Measurements from ENCODE around the gene GABRR3. TPM values are rescaled to one million over a fixed set of nuclear protein-coding genes. Genes with fewer than 3 reads are reported as not detected.

Gene GABRR3
- total RNA-seq, 4 donors from 2014 or later: not detected

DNA sequence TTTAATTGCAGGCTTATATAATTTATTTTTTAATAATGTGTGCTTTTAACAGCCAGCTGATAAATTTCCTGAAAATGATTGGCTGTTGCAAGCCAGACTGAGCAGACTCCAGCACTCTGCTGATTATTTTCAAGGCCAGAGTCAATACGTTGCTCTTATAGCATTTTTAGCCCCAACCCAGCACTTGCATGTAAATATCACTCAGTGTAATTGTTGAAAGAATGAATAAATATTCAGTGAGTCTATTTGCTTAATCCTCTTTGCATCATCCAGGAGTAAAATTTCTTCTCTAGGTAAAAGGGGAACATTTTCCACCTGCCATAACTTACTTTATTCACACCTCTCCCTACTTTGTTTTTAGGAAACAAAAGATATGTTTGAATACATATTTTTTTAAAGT lies 2.9 kb downstream of the GABRR3 start:
- DNase-seq: no peak
- intact Hi-C loops (cut with DNase I): no loop called here
- peaks cover 0 to 30% (median 2%) of the 10 kb centered on the region in 4 donors for H3K27me3 ChIP-seq
- TF ChIP-seq POLR2A (IDR thresholded peaks at IDR 0.05): no peak
- TF ChIP-seq, protein P1, sequence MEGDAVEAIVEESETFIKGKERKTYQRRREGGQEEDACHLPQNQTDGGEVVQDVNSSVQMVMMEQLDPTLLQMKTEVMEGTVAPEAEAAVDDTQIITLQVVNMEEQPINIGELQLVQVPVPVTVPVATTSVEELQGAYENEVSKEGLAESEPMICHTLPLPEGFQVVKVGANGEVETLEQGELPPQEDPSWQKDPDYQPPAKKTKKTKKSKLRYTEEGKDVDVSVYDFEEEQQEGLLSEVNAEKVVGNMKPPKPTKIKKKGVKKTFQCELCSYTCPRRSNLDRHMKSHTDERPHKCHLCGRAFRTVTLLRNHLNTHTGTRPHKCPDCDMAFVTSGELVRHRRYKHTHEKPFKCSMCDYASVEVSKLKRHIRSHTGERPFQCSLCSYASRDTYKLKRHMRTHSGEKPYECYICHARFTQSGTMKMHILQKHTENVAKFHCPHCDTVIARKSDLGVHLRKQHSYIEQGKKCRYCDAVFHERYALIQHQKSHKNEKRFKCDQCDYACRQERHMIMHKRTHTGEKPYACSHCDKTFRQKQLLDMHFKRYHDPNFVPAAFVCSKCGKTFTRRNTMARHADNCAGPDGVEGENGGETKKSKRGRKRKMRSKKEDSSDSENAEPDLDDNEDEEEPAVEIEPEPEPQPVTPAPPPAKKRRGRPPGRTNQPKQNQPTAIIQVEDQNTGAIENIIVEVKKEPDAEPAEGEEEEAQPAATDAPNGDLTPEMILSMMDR (IDR thresholded peaks at IDR 0.05): no peak
- no peak overlapping the region for H3K4me3 ChIP-seq
- H3K4me1 ChIP-seq: peaks cover 0 to under 1% (median 0%) of the 10 kb centered on the region in 3 donors
- H3K27ac ChIP-seq: no peak overlapping the region
- H3K9me3 ChIP-seq: no peaks in the 10 kb centered on the region
- no peaks in the 10 kb centered on the region for H3K36me3 ChIP-seq
- 60 to 72% methylated on average over 1 of the region's 1 CpG for WGBS, 2 donors

DNA sequence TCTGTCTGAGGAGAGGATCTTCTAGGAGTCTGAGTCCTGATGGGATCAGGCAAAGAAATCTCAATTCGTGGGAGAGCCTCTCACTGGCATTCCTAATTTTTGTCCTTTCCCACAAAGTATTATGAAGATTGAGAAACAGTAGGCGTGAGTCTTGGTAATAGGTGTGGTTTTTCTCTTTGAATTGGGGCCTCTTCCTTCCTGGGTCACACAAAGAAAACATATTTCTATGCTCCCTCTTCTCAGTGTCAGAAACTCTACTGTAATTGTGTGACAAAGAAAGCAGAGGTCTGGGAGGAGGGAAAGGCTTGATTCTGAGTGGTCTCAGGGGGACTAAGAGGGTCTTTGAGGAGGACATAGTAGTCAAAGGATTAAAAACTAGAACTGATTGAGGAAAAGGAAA lies 6.0 kb downstream of the GABRR3 start:
- Histone ChIP-seq H3K36me3 (no peaks in the 10 kb centered on the region), H3K27me3 (peaks cover 0 to 10% (median 0%) of the 10 kb centered on the region in 4 donors), H3K4me1 (peaks cover 0 to 5% (median 0%) of the 10 kb centered on the region in 3 donors), H3K27ac (no peak overlapping the region), H3K4me3 (no peak overlapping the region), H3K9me3 (no peaks in the 10 kb centered on the region)
- TF ChIP-seq POLR2A (IDR thresholded peaks at IDR 0.05): no peak
- TF ChIP-seq, protein P1 (IDR thresholded peaks at IDR 0.05): no peak
- no peak for DNase-seq
- intact Hi-C loops (cut with DNase I): no loop called here
- 30 to 34% methylated on average over 2 of the region's 2 CpGs for WGBS, 2 donors

DNA sequence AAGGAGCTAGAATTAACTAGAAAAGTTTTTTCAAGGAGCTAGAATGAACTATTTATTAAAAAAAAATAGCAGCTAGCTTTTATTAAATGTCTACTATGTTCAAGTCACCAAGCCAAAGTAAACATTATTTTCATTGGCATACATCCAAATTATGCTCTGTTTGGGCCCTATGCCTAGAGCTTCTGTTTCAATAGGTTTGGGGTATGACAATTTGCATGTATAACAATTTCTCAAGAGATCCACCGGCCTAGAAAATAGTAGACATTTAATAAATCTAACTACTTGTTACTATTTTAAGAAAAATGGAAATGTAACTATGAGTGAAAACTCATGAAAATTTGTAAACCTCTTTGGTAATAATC lies 8.0 kb downstream of the GABRR3 start:
- Histone ChIP-seq H3K27ac (no peak overlapping the region), H3K4me1 (peaks cover 0 to 16% (median 0%) of the 10 kb centered on the region in 3 donors), H3K27me3 (peaks cover 0 to 3% (median 0%) of the 10 kb centered on the region in 4 donors), H3K9me3 (no peaks in the 10 kb centered on the region), H3K4me3 (no peak overlapping the region), H3K36me3 (no peaks in the 10 kb centered on the region)
- 25 to 30% methylated on average over 1 of the region's 1 CpG for WGBS, 2 donors
- DNase-seq: no peak
- intact Hi-C loops (cut with DNase I): no loop called here
- TF ChIP-seq POLR2A (IDR thresholded peaks at IDR 0.05): no peak
- TF ChIP-seq, protein P1 (IDR thresholded peaks at IDR 0.05): no peak

DNA sequence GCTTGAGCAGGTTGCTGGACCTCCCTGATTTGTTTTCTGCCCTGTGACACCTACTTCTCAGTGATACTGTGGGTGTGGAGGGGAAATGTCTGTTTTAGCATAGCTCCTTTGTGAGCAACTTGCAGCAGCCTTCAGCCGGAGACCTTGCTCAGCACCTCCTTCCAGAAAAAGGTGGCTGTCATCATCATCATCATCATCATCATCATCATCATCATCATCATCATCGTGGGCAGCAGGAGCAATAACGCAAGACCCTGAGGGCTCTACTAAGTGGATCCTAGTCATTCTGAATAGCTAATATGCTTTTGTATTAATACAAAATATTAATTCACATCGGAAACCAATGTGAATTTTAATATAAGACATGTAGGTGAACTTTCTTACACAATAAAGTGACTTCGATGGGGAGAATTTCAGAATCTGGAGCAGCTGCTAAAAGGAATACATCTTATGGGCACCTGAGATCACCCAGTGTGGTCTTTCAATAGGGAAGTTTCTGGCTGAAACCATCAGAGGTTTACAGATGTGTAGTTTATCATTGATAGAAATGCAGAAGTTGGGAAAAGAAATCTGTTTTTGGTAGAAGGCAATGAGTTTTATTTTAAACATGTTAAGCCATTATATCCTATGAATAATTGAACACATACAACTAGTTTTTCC lies 8.6 kb downstream of the GABRR3 start:
- no peak for TF ChIP-seq POLR2A (IDR thresholded peaks at IDR 0.05)
- TF ChIP-seq, protein P1 (IDR thresholded peaks at IDR 0.05): no peak
- H3K9me3 ChIP-seq: no peaks in the 10 kb centered on the region
- DNase-seq: no peak
- 74 to 87% methylated on average over 4 to 5 of the region's 5 CpGs for WGBS, 2 donors
- peaks cover 0 to 21% (median 0%) of the 10 kb centered on the region in 3 donors for H3K4me1 ChIP-seq
- H3K4me3 ChIP-seq: no peak overlapping the region
- no peaks in the 10 kb centered on the region for H3K36me3 ChIP-seq
- no peak overlapping the region for H3K27ac ChIP-seq
- intact Hi-C loops (cut with DNase I): no loop called here
- peaks cover 0 to 3% (median 0%) of the 10 kb centered on the region in 4 donors for H3K27me3 ChIP-seq

DNA sequence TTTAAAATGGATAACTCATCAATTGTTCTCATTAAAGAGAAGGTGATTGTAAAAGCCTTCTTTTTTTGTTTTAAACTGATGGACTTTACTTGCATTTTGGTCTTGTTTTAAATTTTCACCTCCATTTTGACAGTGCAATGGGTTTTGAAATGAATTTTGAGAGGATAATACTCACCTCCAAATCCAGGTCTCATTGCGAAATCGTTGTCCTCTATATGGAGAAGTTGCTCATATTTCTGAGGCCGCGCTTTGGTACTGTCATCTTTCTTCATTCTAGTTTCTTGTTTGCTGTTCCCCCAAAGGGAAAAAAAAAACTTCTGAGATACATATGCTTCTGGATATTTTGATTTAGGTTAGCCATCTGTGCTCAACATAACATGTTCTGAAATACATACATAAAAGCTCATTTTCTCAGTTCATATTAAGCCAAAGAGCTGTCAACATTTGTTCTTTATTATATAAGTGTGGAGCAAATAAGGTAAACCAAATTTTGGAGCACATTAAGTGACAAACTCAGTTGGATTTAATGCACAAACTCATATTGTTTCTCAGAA lies 9.6 kb downstream of the GABRR3 start:
- DNase-seq: no peak
- H3K27me3 ChIP-seq: no peaks in the 10 kb centered on the region
- 95 to 96% methylated on average over 4 of the region's 4 CpGs for WGBS, 2 donors
- no peaks in the 10 kb centered on the region for H3K36me3 ChIP-seq
- TF ChIP-seq, protein P1 (IDR thresholded peaks at IDR 0.05): no peak
- no peak for TF ChIP-seq POLR2A (IDR thresholded peaks at IDR 0.05)
- H3K4me1 ChIP-seq: peaks cover 0 to 21% (median 0%) of the 10 kb centered on the region in 3 donors
- H3K27ac ChIP-seq: no peak overlapping the region
- intact Hi-C loops (cut with DNase I): loop anchor here (2.0 kb wide), 1 partner anchor 233 kb away; no protein-coding TSS in a partner anchor
- H3K4me3 ChIP-seq: no peak overlapping the region
- H3K9me3 ChIP-seq: no peaks in the 10 kb centered on the region

All from esophagus squamous epithelium (tissue), 5 donors.